IMR-90 (cell line): ENCODE data around the gene FADS1. TPM values are rescaled to one million over a fixed set of nuclear protein-coding genes. Genes with fewer than 3 reads are reported as not detected.

Source experiments
- ATAC-seq: fragments of 200-7000 bp; cut with Tn5 transposase; 2 replicates; pipeline ENCODE4 v1.9.1; 2020; ENCODE audit warnings: low read depth, mild to moderate bottlenecking, moderate library complexity
- BruUV-seq: library from RNA; stranded (reverse); fragments of 400-500 nt; replicated peaks from 2 replicates; lab custom pipeline; 2021; lab: Mats Ljungman, UMichigan
- CTCF ChIA-PET: fragments of 300-600 bp; formaldehyde crosslinking; extraction: SDS; loops from one replicate; lab custom pipeline; 2021; ENCODE audit warnings: antibody characterized with exemption; lab: Yijun Ruan, JAX
- POLR2A ChIA-PET: fragments of 300-600 bp; sonication (Branson Sonifier 250); formaldehyde crosslinking; loops from one replicate; lab custom pipeline; 2022; ENCODE audit warnings: antibody characterized with exemption; ENCODE audit not compliant: unreplicated experiment; lab: Charles Lee
- DNase-seq: peaks from one replicate; pipeline ENCODE4 v3.0.0; 2013
- H2AFZ ChIP-seq: replicated peaks from 2 replicates; pipeline ENCODE3; 2013; ENCODE audit warnings: low read length, mild to moderate bottlenecking; ENCODE audit not compliant: poor library complexity
- H2AK5ac ChIP-seq: 2 replicates; pipeline ENCODE4 v1.6.1; 2013; ENCODE audit warnings: low read depth, low read length, inconsistent platforms
- H2AK9ac ChIP-seq: replicated peaks from 2 replicates; pipeline ENCODE3; 2013; ENCODE audit warnings: mild to moderate bottlenecking, low read depth, low read length, moderate library complexity; ENCODE audit not compliant: poor library complexity
- H2BK120ac ChIP-seq: 2 replicates; pipeline ENCODE4 v1.6.1; 2013; ENCODE audit warnings: low read depth, low read length, inconsistent platforms
- H2BK15ac ChIP-seq: 3 replicates; pipeline ENCODE4 v1.6.1; 2013; ENCODE audit warnings: low read depth, low read length, inconsistent platforms
- H2BK20ac ChIP-seq: 2 replicates; pipeline ENCODE4 v1.6.1; 2013; ENCODE audit warnings: low read depth, mild to moderate bottlenecking, inconsistent platforms, low read length, moderate library complexity
- H2BK5ac ChIP-seq: 2 replicates; pipeline ENCODE4 v1.6.1; 2013; ENCODE audit warnings: mild to moderate bottlenecking, low read depth, low read length, inconsistent platforms; ENCODE audit not compliant: poor library complexity, severe bottlenecking
- H3K14ac ChIP-seq: replicated peaks from 2 replicates; pipeline ENCODE4 v1.6.1; 2013; ENCODE audit warnings: low read depth, low read length, inconsistent platforms
- H3K18ac ChIP-seq: 2 replicates; pipeline ENCODE4 v1.6.1; 2013; ENCODE audit warnings: low read depth, low read length, control low read depth
- H3K23ac ChIP-seq: 2 replicates; pipeline ENCODE4 v1.6.1; 2013; ENCODE audit warnings: low read depth, low read length, inconsistent platforms
- H3K27ac ChIP-seq: 2 replicates; pipeline ENCODE4 v1.5.1; 2013; ENCODE audit warnings: mild to moderate bottlenecking, control low read depth, low read length; ENCODE audit not compliant: insufficient read depth
- H3K27me3 ChIP-seq: 2 replicates; pipeline ENCODE4 v1.6.1; 2013; ENCODE audit warnings: low read length; ENCODE audit not compliant: control insufficient read depth, insufficient read depth
- H3K36me3 ChIP-seq: 2 replicates; pipeline ENCODE4 v1.6.1; 2013; ENCODE audit warnings: low read length, mixed read lengths; ENCODE audit not compliant: control insufficient read depth, insufficient read depth
- H3K4ac ChIP-seq: 2 replicates; pipeline ENCODE4 v1.6.1; 2013; ENCODE audit warnings: low read depth, low read length, inconsistent platforms
- H3K4me1 ChIP-seq: 2 replicates; pipeline ENCODE4 v1.6.1; 2013; ENCODE audit warnings: low read length, mixed read lengths; ENCODE audit not compliant: control insufficient read depth, insufficient read depth
- H3K4me2 ChIP-seq: 2 replicates; pipeline ENCODE4 v1.6.1; 2013; ENCODE audit warnings: low read depth, mild to moderate bottlenecking, control low read depth, low read length, moderate library complexity
- H3K4me3 ChIP-seq: 2 replicates; pipeline ENCODE4 v1.5.1; 2013; ENCODE audit warnings: low read depth, mild to moderate bottlenecking, control low read depth, low read length, moderate library complexity; ENCODE audit not compliant: insufficient read depth
- H3K56ac ChIP-seq: 2 replicates; pipeline ENCODE4 v1.6.1; 2013; ENCODE audit warnings: low read length, inconsistent platforms; ENCODE audit not compliant: insufficient read depth; ENCODE audit errors: extremely low read depth
- H3K79me1 ChIP-seq, 2 experiments: 2 replicates each; pipeline ENCODE4 v1.6.1; 2013; ENCODE audit warnings: low read length in 2 of 2, inconsistent platforms in 1 of 2, low read depth in 1 of 2
- H3K9ac ChIP-seq: 2 replicates; pipeline ENCODE4 v1.6.1; 2013; ENCODE audit warnings: low read depth, low read length, control low read depth
- H3K9me1 ChIP-seq: 2 replicates; pipeline ENCODE4 v1.6.1; 2013; ENCODE audit warnings: low read length, inconsistent platforms; ENCODE audit not compliant: insufficient read depth
- H3K9me3 ChIP-seq: 2 replicates; pipeline ENCODE4 v1.6.1; 2013; ENCODE audit warnings: low read length; ENCODE audit not compliant: control insufficient read depth, insufficient read depth
- H4K20me1 ChIP-seq: 2 replicates; pipeline ENCODE4 v1.6.1; 2013; ENCODE audit warnings: low read length, inconsistent platforms; ENCODE audit not compliant: insufficient read depth
- H4K5ac ChIP-seq: 2 replicates; pipeline ENCODE4 v1.6.1; 2013; ENCODE audit warnings: mild to moderate bottlenecking, low read depth, low read length, control low read depth
- H4K8ac ChIP-seq, 2 experiments: 2 replicates each; pipeline ENCODE4 v1.6.1; 2013; ENCODE audit warnings: low read depth in 2 of 2, low read length in 2 of 2, control low read depth in 1 of 2, inconsistent platforms in 1 of 2
- H4K91ac ChIP-seq: 2 replicates; pipeline ENCODE4 v1.6.1; 2013; ENCODE audit warnings: low read depth, low read length, inconsistent platforms; ENCODE audit not compliant: insufficient read depth
- BHLHE40 ChIP-seq: fragments of 150-350 bp; IDR thresholded peaks from 2 replicates; pipeline ENCODE4 v1.6.1; 2016; ENCODE audit warnings: mild to moderate bottlenecking, low read depth, low read length
- CEBPB ChIP-seq: IDR thresholded peaks from 2 replicates; pipeline ENCODE4 v1.6.1; 2012; ENCODE audit warnings: low read depth, low read length, improper control_type of control experiment
- CHD1 ChIP-seq: IDR thresholded peaks from 2 replicates; pipeline ENCODE4 v1.6.1; 2012; ENCODE audit warnings: low read depth, low read length, improper control_type of control experiment
- CTCF ChIP-seq: conservative IDR thresholded peaks from 2 replicates; pipeline ENCODE4 v1.5.1; 2012; ENCODE audit warnings: mild to moderate bottlenecking, low read depth, low read length, improper control_type of control experiment
- ELK1 ChIP-seq: fragments of 150-350 bp; IDR thresholded peaks from 2 replicates; pipeline ENCODE4 v1.6.1; 2016; ENCODE audit warnings: low read depth, mild to moderate bottlenecking, low read length, moderate library complexity, borderline replicate concordance
- FOS ChIP-seq: fragments of 150-350 bp; IDR thresholded peaks from 2 replicates; pipeline ENCODE4 v1.6.1; 2016; ENCODE audit warnings: low read depth, low read length
- MAFK ChIP-seq: IDR thresholded peaks from 2 replicates; pipeline ENCODE4 v1.6.1; 2012; ENCODE audit warnings: low read depth, low read length, improper control_type of control experiment
- MAZ ChIP-seq: IDR thresholded peaks from 2 replicates; pipeline ENCODE4 v1.6.1; 2012; ENCODE audit warnings: low read depth, mild to moderate bottlenecking, low read length, improper control_type of control experiment, moderate library complexity, borderline replicate concordance
- MXI1 ChIP-seq: IDR thresholded peaks from 2 replicates; pipeline ENCODE4 v1.6.1; 2012; ENCODE audit warnings: low read depth, mild to moderate bottlenecking, low read length, moderate library complexity, borderline replicate concordance
- NFE2L2 ChIP-seq: fragments of 150-350 bp; IDR thresholded peaks from 2 replicates; pipeline ENCODE4 v1.6.1; 2016; ENCODE audit warnings: low read depth, mild to moderate bottlenecking, low read length
- POLR2A ChIP-seq: IDR thresholded peaks from 2 replicates; pipeline ENCODE4 v1.6.1; 2012; ENCODE audit warnings: mild to moderate bottlenecking, low read depth, low read length
- RAD21 ChIP-seq: IDR thresholded peaks from 2 replicates; pipeline ENCODE4 v1.6.1; 2012; ENCODE audit warnings: low read length, improper control_type of control experiment
- RCOR1 ChIP-seq: IDR thresholded peaks from 2 replicates; pipeline ENCODE4 v1.6.1; 2012; ENCODE audit warnings: mild to moderate bottlenecking, low read length, improper control_type of control experiment; ENCODE audit not compliant: insufficient replicate concordance
- RFX5 ChIP-seq: IDR thresholded peaks from 2 replicates; pipeline ENCODE4 v1.8.0; 2012; ENCODE audit warnings: low read depth, mild to moderate bottlenecking, low read length, moderate library complexity
- SMC3 ChIP-seq: fragments of 150-350 bp; IDR thresholded peaks from 2 replicates; pipeline ENCODE4 v1.6.1; 2016; ENCODE audit warnings: low read depth, mild to moderate bottlenecking, antibody characterized with exemption, low read length, moderate library complexity
- USF2 ChIP-seq: fragments of 150-350 bp; IDR thresholded peaks from 2 replicates; pipeline ENCODE4 v1.6.1; 2017; ENCODE audit warnings: mild to moderate bottlenecking, antibody characterized with exemption, low read length, low read depth
- WGBS, 2 experiments: methylation state at CpG; one replicate each; pipeline versions ENCODE4 v1.1.5 to v1.1.7; 2013; ENCODE audit warnings: missing lambda C conversion rate in 2 of 2; ENCODE audit not compliant: insufficient read length in 1 of 2; ENCODE audit errors: extremely low coverage in 2 of 2; 5-methylcytosine and 5-hydroxymethylcytosine counted together
- dilution Hi-C: fragments of 300-500 bp; cut with HindIII; formaldehyde crosslinking; loops from one replicate; pipeline ENCODE4 v1.14.3; 2018; ENCODE audit warnings: low sequenced_read_pairs; ENCODE audit not compliant: unreplicated experiment
- in situ Hi-C: fragments of 300-500 bp; cut with MboI; formaldehyde crosslinking; loops from 3 replicates; pipeline ENCODE4 v1.14.3; 2019; ENCODE audit warnings: low sequenced_read_pairs, inconsistent platforms, mixed read lengths
- intact Hi-C: fragments of 100-400 bp; cut with micrococcal nuclease; formaldehyde crosslinking; loops from 2 replicates; pipeline ENCODE4 v1.10.0; 2022
- polyA plus RNA-seq, 3 experiments: library from polyadenylated mRNA; depleted of rRNA; stranded (reverse); fragments of >200 nt; gene quantifications; 2 replicates each; pipeline ENCODE4 v1.2.3, GENCODE V29; 2012; ENCODE audit warnings: low replicate concordance in 1 of 3
- total RNA-seq: library from RNA; depleted of rRNA; stranded (reverse); fragments of >200 nt; gene quantifications from 2 replicates; pipeline ENCODE4 v1.2.3, GENCODE V29; 2012

The FADS1 gene
- total and polyA plus RNA-seq, 2 of the 4 experiments (the other 2 are of a cell fraction): 16.3 to 18.4 TPM

GRCh38 chr11:61837411-61838005 lies 20.7 kb upstream of the FADS1 start:
- Histone ChIP-seq H3K9ac (no peak overlapping the region), H3K27me3 (no peaks in the 10 kb centered on the region), H3K4me2 (no peak overlapping the region), H2BK20ac (no peak overlapping the region), H3K79me1 (peaks cover 4 to 54% of the 10 kb centered on the region in 2 experiments; a peak in 3 of 4 replicates), H2BK120ac (no peak overlapping the region), H3K23ac (no peak overlapping the region), H3K18ac (no peak overlapping the region), H2AK9ac (no peak overlapping the region), H3K9me1 (peaks cover 18% of the 10 kb centered on the region), H4K91ac (no peak overlapping the region), H3K4me3 (no peak overlapping the region), H3K27ac (no peak overlapping the region), H2AFZ (no peak overlapping the region), H3K14ac (no peak overlapping the region), H3K36me3 (peaks cover 32% of the 10 kb centered on the region), H2BK5ac (no peak overlapping the region), H3K9me3 (no peaks in the 10 kb centered on the region), H3K4me1 (peaks cover 6% of the 10 kb centered on the region; the same call in 1 of the 2 replicates), H4K5ac (no peak overlapping the region), H3K56ac (no peak overlapping the region), H2AK5ac (no peak overlapping the region), H3K4ac (no peak overlapping the region), H4K8ac (no peak overlapping the region), H2BK15ac (no peak overlapping the region), H4K20me1 (peaks cover 34% of the 10 kb centered on the region; the same call in 1 of the 2 replicates)
- WGBS, 2 experiments: 95% methylated on average over 2 of the region's 15 CpGs; no CpG with 5 or more reads in 1 of the 2 experiments
- intact Hi-C loops: no loop called here
- DNase-seq (no peak), ATAC-seq (no peak)
- no TSS peak for BruUV-seq
- ChIA-PET CTCF (interaction anchor here (0.6 kb wide), 1 partner anchor 36 kb away, joined by 3 read pairs; no protein-coding TSS in a partner anchor), POLR2A (no interaction called here)
- in situ Hi-C loops: no loop called here
- TF ChIP-seq USF2 (no peak), CTCF (no peak), CHD1 (no peak), RFX5 (no peak), MXI1 (no peak), MAFK (no peak), FOS (no peak), BHLHE40 (no peak), NFE2L2 (no peak), CEBPB (no peak), RAD21 (no peak), ELK1 (no peak), RCOR1 (no peak), MAZ (no peak), POLR2A (no peak), SMC3 (no peak)
- dilution Hi-C loops: no loop called here
